Measurements from ENCODE around the gene PRKCB.

Gene PRKCB

DNA sequence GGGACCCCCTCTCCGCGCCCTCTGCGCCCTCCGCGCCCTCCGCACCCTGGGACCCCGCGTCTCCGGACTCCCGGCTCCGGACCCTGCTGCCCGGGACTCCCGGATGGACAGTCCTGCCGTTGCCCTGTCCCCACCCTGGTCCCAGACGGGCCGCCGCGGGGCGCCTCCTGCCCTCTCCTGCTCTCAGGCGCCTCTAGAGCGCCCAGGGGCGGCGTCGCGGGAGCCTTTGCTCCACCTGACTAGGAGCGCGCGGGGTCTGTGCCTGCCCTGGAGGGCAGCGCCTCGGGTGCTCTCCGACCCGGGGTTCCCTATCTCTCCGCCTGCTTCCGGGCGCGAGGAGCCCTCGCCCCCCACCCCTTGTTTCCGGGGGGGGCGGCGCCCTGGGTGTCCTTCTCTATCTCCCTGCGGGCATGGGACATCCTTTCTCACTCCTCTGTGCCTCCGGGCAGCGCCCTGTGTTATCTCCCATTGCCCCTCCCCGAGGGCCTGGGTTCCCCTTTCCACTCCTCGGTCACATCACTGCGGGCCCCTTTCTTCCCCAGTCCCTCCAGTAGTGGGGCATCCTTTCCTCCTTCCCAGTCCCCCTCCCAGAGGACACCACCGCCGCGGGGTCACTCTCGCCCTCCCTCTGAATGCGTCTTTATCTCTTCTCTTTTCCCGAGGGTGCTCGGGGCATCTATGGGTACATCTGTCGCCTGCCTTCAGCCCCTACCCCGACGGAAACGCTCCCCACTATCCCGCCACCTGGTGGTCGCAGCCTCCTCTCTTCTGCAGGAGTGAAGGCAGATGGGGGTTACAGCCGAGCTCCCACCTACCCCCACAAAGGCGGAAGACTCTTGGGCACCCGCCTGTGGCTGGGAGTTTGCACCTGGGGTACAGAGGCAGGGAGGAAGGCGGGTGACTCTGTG is 875 bp downstream of the PRKCB start:
- peak; percentile 57 for DNase-seq

GRCh38 chr16:23837553-23838308 is 1.9 kb downstream of the PRKCB start:
- DNase-seq = peak; percentile 25

DNA sequence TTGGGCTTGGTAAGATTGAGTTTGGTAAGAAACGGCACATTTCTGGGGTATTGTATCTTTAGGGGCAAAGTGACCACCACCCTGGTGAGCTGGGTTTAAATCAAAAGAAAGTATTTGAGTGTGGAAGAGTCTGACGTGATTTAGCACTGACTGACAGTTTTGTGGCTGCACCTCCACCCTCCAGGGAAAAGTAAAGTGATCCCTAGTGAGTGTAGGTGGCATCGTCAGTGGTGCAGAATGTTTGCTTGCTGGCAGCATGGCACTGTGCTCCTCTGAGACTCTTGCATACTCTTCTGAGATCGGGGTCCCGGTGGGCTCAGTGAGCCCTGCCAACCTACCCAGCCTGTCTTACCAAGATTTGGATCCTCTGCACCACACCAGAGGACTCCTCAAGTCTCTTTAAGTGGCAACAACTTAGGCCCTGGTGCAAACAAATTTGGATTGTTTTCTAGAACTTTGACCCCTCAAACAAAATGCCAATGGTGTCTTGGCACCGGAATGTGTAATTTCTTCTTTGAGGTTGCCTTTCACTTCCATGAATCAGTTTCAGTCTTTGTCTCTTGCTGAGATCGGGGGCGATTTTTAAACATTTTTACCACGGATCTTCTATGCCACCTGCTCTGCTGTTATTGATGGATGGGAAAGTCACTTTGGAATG is 2.8 kb downstream of the PRKCB start:
- DNase-seq = no peak

GRCh38 chr16:23840310-23840709 is 4.5 kb downstream of the PRKCB start:
- no peak for DNase-seq

- peak; percentile 58 for DNase-seq
Observed at GRCh38 chr16:23842137-23842600, 6.4 kb downstream of the PRKCB start.

DNA sequence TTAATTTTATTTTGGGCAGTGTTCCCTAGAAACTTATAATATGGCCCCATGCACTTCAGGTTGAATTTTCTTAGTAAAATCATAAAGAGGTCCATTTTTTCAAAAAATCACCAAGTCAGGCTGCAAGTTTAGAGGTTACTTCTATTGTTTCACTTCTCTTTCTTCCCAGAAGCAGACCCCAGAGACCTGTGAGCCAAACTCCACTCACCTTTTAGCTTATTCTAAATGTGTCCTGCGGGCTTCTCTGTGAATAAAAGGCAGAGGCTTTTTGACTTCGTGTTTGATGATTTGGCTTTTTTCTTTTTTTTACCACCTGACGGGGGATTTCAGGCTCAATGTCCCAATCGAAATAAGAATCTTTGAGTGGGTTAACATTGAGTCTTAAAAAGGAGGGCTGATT is 7.4 kb downstream of the PRKCB start:
- DNase-seq = no peak

DNA sequence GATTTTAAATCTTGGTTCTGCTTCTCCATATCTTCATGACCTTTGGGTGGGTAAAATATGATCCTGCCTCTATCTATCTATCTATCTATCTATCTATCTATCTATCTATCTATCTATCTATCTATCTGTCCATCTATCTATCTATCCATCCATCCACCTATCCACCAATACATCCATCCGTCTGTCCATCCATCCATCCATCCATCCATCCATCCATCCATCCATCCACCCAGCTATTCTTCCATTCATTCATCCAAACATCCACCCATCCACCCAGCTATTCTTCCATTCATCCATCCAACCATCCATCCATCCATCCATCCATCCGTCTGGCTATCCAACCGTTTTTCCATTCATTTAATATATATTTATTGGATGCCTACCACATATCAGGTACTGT is 11.5 kb downstream of the PRKCB start:
- no peak for DNase-seq

GRCh38 chr16:23847948-23848347 is 12.2 kb downstream of the PRKCB start:
- peak; percentile 65 for DNase-seq

GRCh38 chr16:23848958-23849357 is 13.2 kb downstream of the PRKCB start:
- DNase-seq = no peak

GRCh38 chr16:23852794-23853562 is 17.2 kb downstream of the PRKCB start:
- DNase-seq = peak; percentile 17

DNA sequence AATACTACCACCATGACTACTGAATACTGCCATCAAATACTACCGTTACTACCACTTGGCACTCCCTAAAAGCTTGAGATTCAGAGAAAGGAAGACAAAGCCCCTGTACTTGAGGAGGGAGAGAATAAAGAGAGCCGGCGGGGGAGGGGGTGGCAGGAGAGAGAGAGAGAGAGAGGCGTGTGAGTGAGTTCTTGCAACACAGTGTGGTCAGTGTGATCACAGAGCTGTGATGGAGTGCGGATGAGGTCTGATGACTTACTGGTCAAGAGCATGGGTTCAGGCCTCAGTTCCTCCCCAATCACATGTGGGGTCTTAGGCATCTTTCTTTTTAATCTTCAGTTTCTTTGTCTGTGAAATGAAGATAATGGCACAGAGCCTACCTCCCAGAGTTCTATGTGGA is 19.2 kb downstream of the PRKCB start:
- no peak for DNase-seq

DNA sequence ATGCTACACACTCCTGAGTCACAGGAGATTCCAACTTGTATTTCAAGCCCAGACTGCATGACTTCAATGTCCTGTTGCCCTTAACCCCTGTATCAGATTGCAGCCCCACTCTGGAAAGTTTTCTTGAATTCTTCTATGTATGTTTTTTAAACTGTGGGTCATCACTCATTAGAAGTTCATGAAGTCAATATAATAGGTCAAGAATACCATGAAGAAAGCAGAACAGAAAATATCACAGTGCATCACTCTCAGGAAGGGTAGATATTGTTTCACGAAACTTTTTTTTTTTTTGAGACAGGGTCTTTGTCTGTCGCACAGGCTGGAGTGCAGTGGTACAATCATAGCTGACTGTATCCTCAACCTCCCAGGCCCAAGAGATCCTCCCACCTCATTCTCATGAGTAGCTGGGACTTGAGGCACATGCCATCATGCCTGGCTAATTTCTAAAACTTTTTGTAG is 20.5 kb downstream of the PRKCB start:
- no peak for DNase-seq

DNA sequence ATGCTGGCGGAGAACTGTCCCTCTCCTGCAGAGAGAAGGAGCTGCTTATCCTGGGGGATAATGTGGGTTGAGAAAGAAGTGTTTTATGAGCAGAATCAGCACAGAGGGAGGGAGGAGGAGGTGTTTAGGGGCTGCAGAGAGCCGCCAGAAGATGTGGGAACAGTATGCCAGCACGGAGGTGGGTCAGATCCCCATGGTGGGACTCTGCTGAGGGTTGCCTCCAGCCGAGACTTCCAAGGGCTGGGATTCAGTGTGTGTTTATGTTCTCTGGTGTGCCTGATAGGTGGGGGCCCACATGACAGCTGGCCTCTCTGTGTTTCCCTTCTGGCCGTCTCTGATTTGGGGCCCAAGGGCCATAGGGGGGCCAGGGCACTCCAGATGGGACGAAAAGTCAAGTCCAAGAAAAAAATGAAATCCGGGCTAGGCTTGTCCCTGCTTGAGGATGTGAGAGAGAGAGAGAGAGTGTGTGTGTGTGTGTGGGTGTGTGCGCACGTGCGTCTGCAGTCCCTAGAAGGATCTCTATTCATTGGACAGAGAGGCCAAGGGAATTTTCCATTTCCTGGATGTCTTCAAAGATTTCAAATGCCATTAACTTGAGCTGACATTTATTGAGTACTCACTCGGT is 21.6 kb downstream of the PRKCB start:
- peak; percentile 19 for DNase-seq

DNA sequence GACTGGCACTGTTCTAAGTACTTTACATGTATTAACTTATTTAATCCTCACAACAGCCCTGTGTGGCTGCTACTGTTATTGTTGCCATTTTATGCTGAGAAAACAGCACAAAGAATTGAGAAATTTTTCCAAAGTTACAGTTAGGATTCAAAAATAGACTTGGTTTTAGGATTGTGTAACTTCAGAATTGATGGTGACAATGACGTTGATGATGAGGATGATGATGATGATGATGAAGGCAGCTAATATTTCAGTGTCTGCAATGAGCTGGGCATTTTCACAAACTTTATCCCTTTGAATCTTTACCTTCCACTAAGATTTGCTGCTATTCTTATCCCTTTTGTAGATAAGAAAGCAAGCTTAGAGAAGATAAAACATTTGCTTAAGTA is 22.1 kb downstream of the PRKCB start:
- DNase-seq = no peak

DNA sequence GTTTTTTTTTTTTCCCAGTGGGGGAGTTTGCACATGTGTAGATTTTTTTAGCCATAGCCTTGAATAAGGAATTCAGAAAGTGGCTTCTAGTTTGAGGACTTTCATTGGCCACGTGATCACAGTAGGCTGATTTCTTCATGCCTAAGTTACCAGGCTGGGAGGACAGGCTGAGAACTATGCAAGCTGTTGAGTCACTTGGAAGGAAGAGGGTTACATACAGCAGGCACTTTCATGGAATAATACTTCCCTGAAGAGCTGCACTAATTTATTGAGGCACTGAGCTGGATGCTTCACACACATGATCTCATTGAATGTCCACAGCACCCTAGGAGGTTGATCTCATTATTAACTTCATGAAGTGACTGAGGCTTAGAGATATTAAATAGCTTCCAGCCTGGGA is 22.8 kb downstream of the PRKCB start:
- no peak for DNase-seq

DNA sequence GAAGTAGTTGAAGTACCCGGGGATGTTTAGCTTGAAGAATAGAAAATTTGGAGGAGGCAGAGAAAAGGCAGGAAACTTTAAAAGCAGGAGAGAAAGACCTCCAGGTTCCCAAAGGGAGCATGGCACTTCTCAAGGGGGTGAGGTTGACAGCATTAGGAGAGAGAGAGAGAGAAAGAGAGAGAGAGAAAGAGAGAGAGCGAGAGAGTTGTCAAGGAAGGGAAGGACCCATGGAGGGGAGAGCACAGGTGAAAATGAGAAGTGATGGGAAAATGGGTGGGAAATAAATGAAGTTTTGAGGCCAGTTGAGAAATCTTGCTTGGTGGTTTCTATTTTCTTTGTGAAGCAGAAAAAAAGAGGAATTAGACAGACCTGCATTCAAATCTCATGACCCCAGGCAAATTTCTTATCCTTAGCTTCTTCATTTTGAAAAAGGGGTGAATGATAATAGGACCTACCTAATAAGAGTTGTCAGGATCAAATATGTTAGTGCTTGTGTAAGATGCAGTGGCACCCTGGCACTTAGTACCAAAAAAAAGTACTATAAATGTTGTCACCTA is 24.0 kb downstream of the PRKCB start:
- no peak for DNase-seq

DNA sequence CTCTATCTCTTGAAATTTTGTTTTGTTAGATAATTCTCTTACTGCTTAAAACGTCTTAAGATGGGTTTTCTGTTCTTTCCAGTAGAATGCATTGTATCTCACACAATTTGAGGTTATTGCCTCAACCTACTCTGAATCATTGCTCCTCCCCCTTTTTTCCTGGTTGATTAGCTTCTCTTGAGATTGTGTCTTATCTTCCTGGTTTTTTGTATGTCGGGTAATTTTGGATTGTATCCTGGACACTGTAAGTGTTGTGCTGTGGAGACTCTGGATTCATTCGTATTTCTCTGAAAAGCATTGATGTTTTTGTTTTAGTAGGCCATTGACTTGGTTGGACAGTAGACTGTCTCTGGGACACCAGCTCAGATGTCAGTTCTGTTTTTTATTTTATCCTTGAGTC is 26.1 kb downstream of the PRKCB start:
- no peak for DNase-seq

- no peak for DNase-seq
Observed at GRCh38 chr16:23862556-23862955, 26.8 kb downstream of the PRKCB start.

- DNase-seq = peak; percentile 33
Observed at GRCh38 chr16:23863511-23864422, 28.0 kb downstream of the PRKCB start.

DNA sequence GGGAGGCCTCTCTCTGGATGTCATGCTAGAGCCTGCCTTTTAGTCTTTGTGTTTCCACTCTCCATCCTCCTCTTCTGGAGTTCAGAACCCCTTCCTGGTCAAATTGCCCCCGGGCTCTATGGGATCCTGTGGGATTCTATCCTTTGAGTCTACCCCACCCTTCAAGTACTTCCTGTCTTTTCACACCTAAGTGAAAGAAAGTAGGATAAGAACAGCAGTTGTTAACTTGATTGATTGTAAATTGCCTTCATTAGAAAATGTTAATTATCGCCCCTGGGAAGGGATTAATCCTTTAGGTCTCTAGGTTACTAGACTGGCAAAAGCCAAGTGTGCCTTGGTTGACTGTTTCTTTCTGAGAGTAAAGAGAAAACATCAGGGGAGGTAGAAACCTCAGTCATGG is 30.1 kb downstream of the PRKCB start:
- no peak for DNase-seq

- DNase-seq = no peak
Observed at GRCh38 chr16:23866621-23867020, 30.8 kb downstream of the PRKCB start.
